ENCODE results near the gene CD3G. TPM values are rescaled to one million over a fixed set of nuclear protein-coding genes. Genes with fewer than 3 reads are reported as not detected.
"Not testable (repeated sequence)": the region's sequence is repeated elsewhere in the genome, so short reads cannot be mapped to it uniquely, and the experiment has no call there.

Gene CD3G
- polyA plus RNA-seq, 1 experiment = not detected

GRCh38 chr11:118304568-118305248 is 39.4 kb upstream of the CD3G start, which contains the start of gene CD3E:
CD3E (plus strand) TSS chr11:118304730; CDS start chr11:118304953, 223 bp downstream.
- H3K36me3 ChIP-seq (ENCODE audit: control insufficient read depth, insufficient read depth, low read length) = no peaks in the 10 kb centered on the region
- ChIA-PET POLR2A (no interaction called here), CTCF (interaction anchor here (0.7 kb wide), 1 partner anchor 47 kb away, joined by 3 read pairs; no protein-coding TSS in a partner anchor)

DNA sequence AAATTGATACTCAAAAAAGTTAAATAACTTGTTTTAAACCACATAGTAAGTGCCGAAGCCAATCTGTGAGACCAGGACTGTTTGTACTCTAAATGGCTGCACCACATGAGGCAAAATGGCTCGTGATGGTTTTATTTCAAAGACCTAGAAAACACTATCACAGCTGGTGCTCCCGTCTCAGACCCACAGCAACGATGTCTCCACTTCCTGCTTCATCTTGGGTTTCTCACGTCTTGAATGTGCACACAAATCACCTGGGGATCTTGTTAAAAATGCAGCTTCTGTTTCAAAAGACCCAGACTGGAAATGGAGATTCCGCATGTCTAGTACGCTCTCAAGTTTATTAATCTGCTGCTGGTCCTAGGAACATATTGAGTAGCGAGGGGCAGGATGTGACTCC is 38.4 kb upstream of the CD3G start:
- no peak for DNase-seq (ENCODE audit: low read depth)
- no peaks in the 10 kb centered on the region for H3K36me3 ChIP-seq (ENCODE audit: control insufficient read depth, insufficient read depth, low read length)
- no peaks in the 10 kb centered on the region; the same call in 1 of the 2 replicates for H3K27me3 ChIP-seq (ENCODE audit: control insufficient read depth, insufficient read depth, low read length)
- TF ChIP-seq, protein P1, sequence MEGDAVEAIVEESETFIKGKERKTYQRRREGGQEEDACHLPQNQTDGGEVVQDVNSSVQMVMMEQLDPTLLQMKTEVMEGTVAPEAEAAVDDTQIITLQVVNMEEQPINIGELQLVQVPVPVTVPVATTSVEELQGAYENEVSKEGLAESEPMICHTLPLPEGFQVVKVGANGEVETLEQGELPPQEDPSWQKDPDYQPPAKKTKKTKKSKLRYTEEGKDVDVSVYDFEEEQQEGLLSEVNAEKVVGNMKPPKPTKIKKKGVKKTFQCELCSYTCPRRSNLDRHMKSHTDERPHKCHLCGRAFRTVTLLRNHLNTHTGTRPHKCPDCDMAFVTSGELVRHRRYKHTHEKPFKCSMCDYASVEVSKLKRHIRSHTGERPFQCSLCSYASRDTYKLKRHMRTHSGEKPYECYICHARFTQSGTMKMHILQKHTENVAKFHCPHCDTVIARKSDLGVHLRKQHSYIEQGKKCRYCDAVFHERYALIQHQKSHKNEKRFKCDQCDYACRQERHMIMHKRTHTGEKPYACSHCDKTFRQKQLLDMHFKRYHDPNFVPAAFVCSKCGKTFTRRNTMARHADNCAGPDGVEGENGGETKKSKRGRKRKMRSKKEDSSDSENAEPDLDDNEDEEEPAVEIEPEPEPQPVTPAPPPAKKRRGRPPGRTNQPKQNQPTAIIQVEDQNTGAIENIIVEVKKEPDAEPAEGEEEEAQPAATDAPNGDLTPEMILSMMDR (IDR thresholded peaks at IDR 0.05; ENCODE audit: insufficient read depth, low read depth, low read length) = no peak
- H3K4me3 ChIP-seq (ENCODE audit: low read depth, low read length) = no peak overlapping the region
- ChIA-PET CTCF (interaction anchor here (0.6 to 0.7 kb wide), 2 partner anchors 9 to 137 kb away, joined by 3 read pairs; no protein-coding TSS in a partner anchor), POLR2A (no interaction called here)

More at GRCh38 chr11:118304568-118305248, 39.4 kb upstream of the CD3G start, which contains the start of gene CD3E:
- H3K27me3 ChIP-seq (ENCODE audit: control insufficient read depth, insufficient read depth, low read length) = peaks cover under 1% of the 10 kb centered on the region
- H3K4me3 ChIP-seq (ENCODE audit: low read depth, low read length) = no peak within 1 kb of the TSS
- DNase-seq (ENCODE audit: low read depth) = no peak
- TF ChIP-seq, protein P1 (IDR thresholded peaks at IDR 0.05; ENCODE audit: insufficient read depth, low read depth, low read length) = no peak

GRCh38 chr11:118306556-118306955 is 37.6 kb upstream of the CD3G start:
- no peak for DNase-seq (ENCODE audit: low read depth)
- H3K4me3 ChIP-seq (ENCODE audit: low read depth, low read length) = no peak overlapping the region
- ChIA-PET POLR2A (no interaction called here), CTCF (interaction anchor here (0.7 kb wide), 1 partner anchor 10 kb away, joined by 3 read pairs; no protein-coding TSS in a partner anchor)
- peaks cover 1% of the 10 kb centered on the region; the same call in 1 of the 2 replicates for H3K27me3 ChIP-seq (ENCODE audit: control insufficient read depth, insufficient read depth, low read length)
- TF ChIP-seq, protein P1 (IDR thresholded peaks at IDR 0.05; ENCODE audit: insufficient read depth, low read depth, low read length) = no peak
- H3K36me3 ChIP-seq (ENCODE audit: control insufficient read depth, insufficient read depth, low read length) = no peaks in the 10 kb centered on the region

GRCh38 chr11:118308995-118309528 is 35.1 kb upstream of the CD3G start:
- CTCF ChIA-PET = interaction anchor here (1.2 kb wide), 1 partner anchor 14 kb away, joined by 4 read pairs; no protein-coding TSS in a partner anchor
- H3K4me3 ChIP-seq (ENCODE audit: low read depth, low read length); POLR2A ChIA-PET; DNase-seq (ENCODE audit: low read depth); H3K36me3 ChIP-seq (ENCODE audit: control insufficient read depth, insufficient read depth, low read length); H3K27me3 ChIP-seq (ENCODE audit: control insufficient read depth, insufficient read depth, low read length): not testable (repeated sequence)

DNA sequence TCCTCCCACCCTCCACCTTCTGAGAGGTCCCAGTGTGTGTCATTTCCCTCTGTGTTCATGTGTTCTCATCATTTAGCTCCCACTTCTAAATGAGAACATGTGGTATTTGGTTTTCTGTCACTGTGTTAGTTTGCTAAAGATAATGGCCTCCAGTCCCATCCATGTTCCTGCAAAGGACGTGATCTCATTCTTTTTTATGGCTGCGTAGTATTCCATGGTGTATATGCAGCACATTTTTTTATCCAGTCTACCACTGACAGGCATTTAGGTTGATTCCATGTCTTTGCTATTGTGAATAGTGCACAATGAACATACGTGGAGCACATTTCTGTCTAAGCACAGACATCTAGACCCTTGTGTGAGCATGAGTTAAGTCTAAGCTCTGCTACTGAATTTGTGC is 33.9 kb upstream of the CD3G start:
- no peak overlapping the region for H3K4me3 ChIP-seq (ENCODE audit: low read depth, low read length)
- peaks cover 7% of the 10 kb centered on the region for H3K27me3 ChIP-seq (ENCODE audit: control insufficient read depth, insufficient read depth, low read length)
- no peaks in the 10 kb centered on the region for H3K36me3 ChIP-seq (ENCODE audit: control insufficient read depth, insufficient read depth, low read length)
- DNase-seq (ENCODE audit: low read depth) = no peak
- TF ChIP-seq, protein P1 (IDR thresholded peaks at IDR 0.05; ENCODE audit: insufficient read depth, low read depth, low read length) = no peak
- ChIA-PET CTCF (no interaction called here), POLR2A (no interaction called here)

All from BJ (cell line).